K562 (cell line): Measurements from ENCODE around the gene AGPAT3. TPM values are rescaled to one million over a fixed set of nuclear protein-coding genes. Genes with fewer than 3 reads are reported as not detected.

Experiments
- ARID1B ChIP-seq: fragments of 450-650 bp; IDR thresholded peaks from 2 replicates; pipeline ENCODE4 v1.6.1; 2016; ENCODE audit warnings: antibody characterized with exemption, mild to moderate bottlenecking, inconsistent platforms
- ARID3A ChIP-seq: IDR thresholded peaks from 2 replicates; pipeline ENCODE4 v1.6.1; 2012; ENCODE audit warnings: low read depth, low read length, improper control_type of control experiment, borderline replicate concordance
- ARNT ChIP-seq, 2 experiments: fragments of 450-650 bp; IDR thresholded peaks; 2 replicates each; pipeline ENCODE4 v1.6.1; 2016; ENCODE audit warnings: mild to moderate bottlenecking in 1 of 2
- CBX1 ChIP-seq: sonication (generic); IDR thresholded peaks from 2 replicates; pipeline ENCODE4 v1.6.1; 2016; ENCODE audit warnings: antibody characterized with exemption, low read depth, mild to moderate bottlenecking
- CREM ChIP-seq: IDR thresholded peaks from 2 replicates; pipeline ENCODE4 v1.6.1; 2014; ENCODE audit warnings: antibody characterized with exemption, low read depth
- HNRNPLL ChIP-seq: fragments of 200-400 bp; formaldehyde crosslinking; IDR thresholded peaks from 2 replicates; pipeline ENCODE4 v1.6.1; 2017; ENCODE audit warnings: low read length, low read depth, mild to moderate bottlenecking; ENCODE audit not compliant: poor library complexity, severe bottlenecking
- KLF1 ChIP-seq: fragments of 450-650 bp; IDR thresholded peaks from 2 replicates; pipeline ENCODE4 v1.6.1; 2016; ENCODE audit warnings: missing genetic modification characterization, missing compliant biosample characterization
- LCOR ChIP-seq: sonication (generic); formaldehyde crosslinking; IDR thresholded peaks from 2 replicates; pipeline ENCODE4 v1.8.0; 2022; ENCODE audit warnings: mild to moderate bottlenecking, missing genetic modification reagents
- MAFG ChIP-seq: fragments of 450-650 bp; conservative IDR thresholded peaks from 2 replicates; pipeline ENCODE4 v1.6.1; 2016; ENCODE audit warnings: missing genetic modification characterization, missing compliant biosample characterization
- MLX ChIP-seq, 2 experiments: fragments of 450-650 bp in 1 of 2; sonication (generic) in 1 of 2; formaldehyde crosslinking; conservative IDR thresholded peaks; 2 replicates each; pipeline versions ENCODE4 v1.4.0 to v1.8.1; 2020 to 2022; ENCODE audit warnings: mild to moderate bottlenecking in 1 of 2, missing genetic modification reagents in 1 of 2
- RFX5 ChIP-seq: IDR thresholded peaks from 2 replicates; pipeline ENCODE4 v1.6.1; 2011; ENCODE audit warnings: low read depth, mild to moderate bottlenecking, improper control_type of control experiment, low read length
- SMARCE1 ChIP-seq: fragments of 450-650 bp; IDR thresholded peaks from 2 replicates; pipeline ENCODE4 v1.7.1; 2016; ENCODE audit warnings: mild to moderate bottlenecking
- SNAPC5 ChIP-seq: fragments of 250-450 bp; sonication (Bioruptor Pico); IDR thresholded peaks from 2 replicates; pipeline ENCODE4 v1.8.0; 2021; ENCODE audit warnings: moderate library complexity, mild to moderate bottlenecking, inconsistent platforms
- TAF15 ChIP-seq: fragments of 200-400 bp; formaldehyde crosslinking; IDR thresholded peaks from 2 replicates; pipeline ENCODE4 v1.6.1; 2017; ENCODE audit warnings: mild to moderate bottlenecking, low read depth, low read length, moderate library complexity
- YBX1 ChIP-seq: fragments of 450-650 bp; IDR thresholded peaks from 2 replicates; pipeline ENCODE4 v1.7.1; 2016; ENCODE audit warnings: mild to moderate bottlenecking
- ZNF695 ChIP-seq: fragments of 450-650 bp; formaldehyde crosslinking; IDR thresholded peaks from 2 replicates; pipeline ENCODE4 v1.4.0; 2020; ENCODE audit warnings: mild to moderate bottlenecking, moderate library complexity
- ZNF766 ChIP-seq: fragments of 200-800 bp; sonication (Bioruptor generic); conservative IDR thresholded peaks from 2 replicates; pipeline ENCODE4 v1.6.1; 2016; ENCODE audit warnings: missing genetic modification characterization, missing compliant biosample characterization
- ZNF778 ChIP-seq: fragments of 450-650 bp; formaldehyde crosslinking; IDR thresholded peaks from 2 replicates; pipeline ENCODE4 v1.4.0; 2020; ENCODE audit warnings: mild to moderate bottlenecking, moderate library complexity
- polyA plus RNA-seq, 8 experiments: library from polyadenylated mRNA; depleted of rRNA in 4 of 8; stranded (reverse) in 5 of 8; unstranded in 3 of 8; fragments of >200 nt; fragmentation: Nextera tagmentation in 2 of 8; fragmentation: Illumina TruSeq in 1 of 8; extraction: Ambion mirVana in 2 of 8; extraction: Trizol in 1 of 8; gene quantifications; 2 replicates each; pipeline versions ENCODE4 v1.2.1 to v1.2.3, GENCODE V29; 2011 to 2014; ENCODE audit warnings: inconsistent platforms in 1 of 8, missing spikeins in 1 of 8
- total RNA-seq, 7 experiments: library from RNA; depleted of rRNA in 6 of 7; stranded (reverse); fragments of >200 nt in 6 of 7; fragmentation: Illumina TruSeq in 2 of 7; extraction: Trizol in 2 of 7; gene quantifications; 2 replicates each; pipeline versions ENCODE4 v1.2.1 to v1.2.3, GENCODE V29; 2011 to 2021; ENCODE audit warnings: low replicate concordance in 1 of 7
- TF ChIP-seq, protein P1 (sequence below): fragments of 250-450 bp; sonication (Bioruptor Pico); IDR thresholded peaks from 2 replicates; pipeline ENCODE4 v1.8.0; 2022; ENCODE audit warnings: moderate library complexity, mild to moderate bottlenecking, inconsistent platforms

The AGPAT3 gene
- total and polyA plus RNA-seq, 9 of the 15 experiments (the other 6 are each of a cell fraction or from before 2014, with no cell fraction given), result 1.5 to 88.4 (median 35.7) TPM

GRCh38 chr21:43827015-43827611 is 37.9 kb upstream of the AGPAT3 start (continued):
- TF ChIP-seq, protein P1, sequence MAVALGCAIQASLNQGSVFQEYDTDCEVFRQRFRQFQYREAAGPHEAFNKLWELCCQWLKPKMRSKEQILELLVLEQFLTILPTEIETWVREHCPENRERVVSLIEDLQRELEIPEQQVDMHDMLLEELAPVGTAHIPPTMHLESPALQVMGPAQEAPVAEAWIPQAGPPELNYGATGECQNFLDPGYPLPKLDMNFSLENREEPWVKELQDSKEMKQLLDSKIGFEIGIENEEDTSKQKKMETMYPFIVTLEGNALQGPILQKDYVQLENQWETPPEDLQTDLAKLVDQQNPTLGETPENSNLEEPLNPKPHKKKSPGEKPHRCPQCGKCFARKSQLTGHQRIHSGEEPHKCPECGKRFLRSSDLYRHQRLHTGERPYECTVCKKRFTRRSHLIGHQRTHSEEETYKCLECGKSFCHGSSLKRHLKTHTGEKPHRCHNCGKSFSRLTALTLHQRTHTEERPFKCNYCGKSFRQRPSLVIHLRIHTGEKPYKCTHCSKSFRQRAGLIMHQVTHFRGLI (CRISPR knock-in tag), result no peak
- TF ChIP-seq ZNF778 (CRISPR knock-in tag) (no peak), RFX5 (no peak), ARNT (IDR thresholded peaks at IDR 0.05) (no peak), ZNF695 (no peak), TAF15 (no peak), HNRNPLL (no peak), SMARCE1 (peak; percentile 50; the same call in 1 of the 2 replicates), ARID1B (peak; percentile 47; the same call in 1 of the 2 replicates), ZNF766 (CRISPR knock-in tag) (no peak), ARID3A (no peak), MLX (CRISPR knock-in tag; conservative IDR thresholded peaks at IDR 0.05) (no peak), YBX1 (no peak), SNAPC5 (no peak), KLF1 (tag) (no peak), CREM (peak; percentile 48), MAFG (no peak), LCOR (no peak), CBX1 (no peak)
